ENCODE measurements around the gene ANKRD39.

GRCh38 chr2:96876269-96877041, 18.6 kb upstream of the ANKRD39 start:
- TF ChIP-seq LEF1 (IDR thresholded peaks at IDR 0.05; ENCODE audit: borderline replicate concordance), result no peak
- no peak for TF ChIP-seq FOXM1 (IDR thresholded peaks at IDR 0.05; ENCODE audit: borderline replicate concordance)
- TF ChIP-seq FOXA1 (IDR thresholded peaks at IDR 0.05), result no peak
- no peak for TF ChIP-seq BHLHE40 (IDR thresholded peaks at IDR 0.05; ENCODE audit: borderline replicate concordance)
- no peak for TF ChIP-seq SP1 (IDR thresholded peaks at IDR 0.05)
- TF ChIP-seq L3MBTL2 (conservative IDR thresholded peaks at IDR 0.05), result no peak
- no peak for TF ChIP-seq HDGF (IDR thresholded peaks at IDR 0.05; ENCODE audit: borderline replicate concordance)
- no peak for TF ChIP-seq ZNF384 (IDR thresholded peaks at IDR 0.05)
- TF ChIP-seq, protein P1, sequence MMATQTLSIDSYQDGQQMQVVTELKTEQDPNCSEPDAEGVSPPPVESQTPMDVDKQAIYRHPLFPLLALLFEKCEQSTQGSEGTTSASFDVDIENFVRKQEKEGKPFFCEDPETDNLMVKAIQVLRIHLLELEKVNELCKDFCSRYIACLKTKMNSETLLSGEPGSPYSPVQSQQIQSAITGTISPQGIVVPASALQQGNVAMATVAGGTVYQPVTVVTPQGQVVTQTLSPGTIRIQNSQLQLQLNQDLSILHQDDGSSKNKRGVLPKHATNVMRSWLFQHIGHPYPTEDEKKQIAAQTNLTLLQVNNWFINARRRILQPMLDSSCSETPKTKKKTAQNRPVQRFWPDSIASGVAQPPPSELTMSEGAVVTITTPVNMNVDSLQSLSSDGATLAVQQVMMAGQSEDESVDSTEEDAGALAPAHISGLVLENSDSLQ (IDR thresholded peaks at IDR 0.05), result no peak
- no peak for TF ChIP-seq ELF4 (IDR thresholded peaks at IDR 0.05)
- TF ChIP-seq SUZ12 (IDR thresholded peaks at IDR 0.05), result no peak
- TF ChIP-seq TARDBP (IDR thresholded peaks at IDR 0.05), result no peak
